A549 (cell line): Measurements from ENCODE around the gene EIF4G1.

ENCODE experiments used
- CTCF ChIP-seq: fragments of >200 bp; sonication (Bioruptor Twin); formaldehyde crosslinking; IDR thresholded peaks from 3 replicates; pipeline ENCODE4 v1.5.1; 2016
- HOXB13 ChIP-seq: fragments of 250-450 bp; sonication (Bioruptor Pico); IDR thresholded peaks from 2 replicates; pipeline ENCODE4 v1.5.0; 2020; ENCODE audit warnings: low read depth, mild to moderate bottlenecking, moderate library complexity

- TF ChIP-seq HOXB13 (CRISPR knock-in tag) (no peak), CTCF (no peak)
Observed at GRCh38 chr3:184359610-184360009, 45.2 kb downstream of the EIF4G1 start.
